Left ventricle myocardium superior (tissue), 1 donor: Measurements from ENCODE around the gene ELOVL6. TPM values are rescaled to one million over a fixed set of nuclear protein-coding genes. Genes with fewer than 3 reads are reported as not detected.
A peak's percentile ranks its signal among the peaks of the same experiment; 100 is the strongest.
"Not testable (repeated sequence)": the region's sequence is repeated elsewhere in the genome, so short reads cannot be mapped to it uniquely, and the experiment has no call there.

ENCODE experiments used
- ATAC-seq: fragments of 200-7000 bp; cut with Tn5 transposase; one replicate; pipeline ENCODE4 v1.9.1; 2020; ENCODE audit warnings: mild to moderate bottlenecking, moderate library complexity
- DNase-seq: peaks from one replicate; pipeline ENCODE4 v3.0.0-alpha.2; 2020
- intact Hi-C: fragments of 100-400 bp; cut with micrococcal nuclease; formaldehyde crosslinking; loops from one replicate; pipeline ENCODE4 v1.11.0; 2022
- total RNA-seq: library from RNA; stranded (reverse); fragmentation: NEBNext Ultra II Directional; extraction: Animal tissue kit (Norgen Biotek cat#: 25700); gene quantifications from one replicate; pipeline ENCODE4 v1.2.1, GENCODE V29; 2021
- donor health status: DM: no; HTN: yes; CAD: no; lungs with severe emphysema.

Gene ELOVL6
- total RNA-seq, 1 donor from 2014 or later: 1.0 TPM

GRCh38 chr4:110198049-110198434, 373 bp downstream of the ELOVL6 start:
- DNase-seq: no peak
- peak; percentile 2 for ATAC-seq
- intact Hi-C loops: no loop called here

DNA sequence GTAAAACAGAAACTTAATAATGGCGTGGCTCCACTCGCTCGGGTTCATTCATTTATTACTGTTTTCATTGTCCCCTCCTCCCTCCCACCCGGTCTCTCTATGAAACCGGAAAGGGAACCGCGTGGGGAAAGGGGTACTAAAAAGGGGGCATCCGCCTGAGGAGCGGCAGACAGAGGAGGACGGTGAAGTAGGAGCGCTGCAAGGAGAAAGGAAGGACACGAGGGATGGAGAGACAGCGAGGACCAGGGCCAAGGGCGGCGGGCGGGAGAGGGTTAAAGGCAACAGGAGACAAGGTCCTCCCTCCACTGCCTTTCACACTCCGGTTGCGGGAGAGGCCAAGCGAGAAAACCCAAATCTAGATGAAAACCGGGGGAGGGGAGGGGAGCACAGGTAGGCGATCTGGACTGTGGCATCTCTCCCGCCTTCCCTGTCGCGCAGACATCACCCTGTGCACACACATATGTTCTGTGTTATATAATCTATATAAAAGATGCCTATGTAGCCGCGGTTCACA, 829 bp downstream of the ELOVL6 start:
- DNase-seq (peak; percentile 43), ATAC-seq (peak; percentile 15)
- intact Hi-C loops: no loop called here

DNA sequence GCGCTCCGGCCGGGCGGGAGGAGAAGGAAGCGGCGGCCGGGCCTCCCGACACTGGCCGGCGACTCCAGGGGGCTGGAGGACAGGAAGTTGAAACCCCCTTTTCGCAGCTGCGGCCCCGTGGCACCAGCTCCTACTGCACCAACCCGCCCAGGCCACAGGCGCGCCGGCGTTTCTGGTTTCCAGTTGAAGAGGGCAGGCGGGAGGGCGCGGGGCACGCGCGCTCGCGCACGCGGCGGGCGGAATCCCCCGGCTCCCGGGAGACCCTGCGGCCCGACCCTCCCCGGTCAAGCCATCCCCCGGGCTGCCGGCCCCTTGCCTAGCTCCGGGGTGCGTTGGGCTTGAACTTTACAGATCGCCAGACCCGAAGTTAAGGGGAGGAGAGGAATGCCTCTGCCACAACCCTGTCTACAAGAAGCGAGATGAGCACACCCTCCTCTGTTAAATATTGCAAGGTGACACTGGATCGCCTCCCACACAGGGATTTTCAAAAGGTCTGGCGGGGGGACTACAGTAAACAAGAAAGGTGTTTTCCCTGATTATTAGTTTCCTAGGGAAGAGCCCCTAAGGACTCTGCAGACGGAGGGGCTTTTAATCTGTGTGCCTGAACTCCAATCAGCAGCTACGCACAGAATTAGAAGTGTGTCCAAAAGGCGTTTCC, 1.4 kb downstream of the ELOVL6 start:
- peak; percentile 63 for ATAC-seq
- DNase-seq: no peak
- intact Hi-C loops: no loop called here

DNA sequence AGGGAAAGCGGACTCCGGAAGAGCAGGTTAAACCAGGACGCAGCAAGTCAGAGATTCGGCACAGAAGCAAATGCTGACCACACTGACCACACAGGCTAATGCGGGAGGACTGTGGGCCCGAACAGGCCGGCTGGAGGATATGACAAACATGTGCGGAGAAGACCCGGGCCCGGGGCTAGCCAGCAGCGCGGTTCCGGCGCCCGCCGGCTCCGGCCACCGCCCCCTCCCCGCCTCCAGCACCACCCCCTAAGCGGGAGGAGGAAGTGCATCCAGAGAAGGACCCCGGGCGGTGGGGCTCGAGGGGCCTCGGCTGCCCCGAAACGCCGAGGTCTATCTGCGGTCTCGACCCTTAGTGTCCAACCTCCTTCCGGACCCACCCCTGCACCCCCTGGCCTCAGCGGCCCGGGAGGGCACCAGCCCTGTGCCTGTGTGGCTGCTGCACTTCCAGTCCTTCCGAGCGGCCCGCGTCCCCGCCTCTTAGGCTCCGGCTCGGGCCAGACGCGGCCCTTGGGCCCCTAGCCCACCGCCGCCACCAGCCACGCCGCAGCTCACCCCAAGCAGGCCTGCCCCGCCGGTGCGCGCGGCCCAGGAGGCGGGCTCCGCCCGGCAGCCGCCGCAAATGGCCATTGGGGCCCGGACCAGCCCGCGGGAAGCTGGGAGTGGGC, 2.1 kb downstream of the ELOVL6 start:
- DNase-seq (peak; percentile 70), ATAC-seq (peak; percentile 90)
- intact Hi-C loops: no loop called here

DNA sequence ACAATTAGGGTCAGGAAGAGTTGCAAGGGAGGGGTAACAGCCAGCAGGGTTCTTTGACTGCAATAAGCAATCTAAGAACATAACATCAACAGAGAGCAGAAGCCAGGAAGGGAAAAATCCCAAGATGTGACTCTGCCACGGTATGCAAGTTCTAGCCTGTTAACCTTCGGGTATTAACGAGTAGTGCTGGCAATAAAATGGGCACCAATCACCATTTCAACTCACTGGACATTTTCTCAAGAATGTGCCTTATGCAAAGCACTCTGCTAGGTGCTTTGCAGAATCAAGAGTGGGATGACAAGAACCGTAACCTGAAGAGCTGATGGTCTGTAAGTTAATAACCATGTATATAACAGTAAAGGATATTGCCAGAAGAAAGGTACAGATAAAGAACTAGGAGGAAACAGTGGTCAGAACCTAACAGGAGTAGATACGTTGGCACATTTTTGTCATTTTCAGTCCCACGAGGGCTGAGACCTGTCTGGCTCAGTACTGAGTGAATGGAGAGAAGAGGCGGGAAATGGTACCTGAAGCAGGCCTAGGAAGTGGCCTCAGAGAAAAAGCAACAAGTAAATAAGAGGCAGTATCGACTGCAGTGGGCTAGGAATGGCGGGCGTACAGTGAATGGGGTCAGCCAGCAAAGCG, 2.7 kb downstream of the ELOVL6 start:
- intact Hi-C loops: no loop called here
- ATAC-seq (no peak), DNase-seq (no peak)

DNA sequence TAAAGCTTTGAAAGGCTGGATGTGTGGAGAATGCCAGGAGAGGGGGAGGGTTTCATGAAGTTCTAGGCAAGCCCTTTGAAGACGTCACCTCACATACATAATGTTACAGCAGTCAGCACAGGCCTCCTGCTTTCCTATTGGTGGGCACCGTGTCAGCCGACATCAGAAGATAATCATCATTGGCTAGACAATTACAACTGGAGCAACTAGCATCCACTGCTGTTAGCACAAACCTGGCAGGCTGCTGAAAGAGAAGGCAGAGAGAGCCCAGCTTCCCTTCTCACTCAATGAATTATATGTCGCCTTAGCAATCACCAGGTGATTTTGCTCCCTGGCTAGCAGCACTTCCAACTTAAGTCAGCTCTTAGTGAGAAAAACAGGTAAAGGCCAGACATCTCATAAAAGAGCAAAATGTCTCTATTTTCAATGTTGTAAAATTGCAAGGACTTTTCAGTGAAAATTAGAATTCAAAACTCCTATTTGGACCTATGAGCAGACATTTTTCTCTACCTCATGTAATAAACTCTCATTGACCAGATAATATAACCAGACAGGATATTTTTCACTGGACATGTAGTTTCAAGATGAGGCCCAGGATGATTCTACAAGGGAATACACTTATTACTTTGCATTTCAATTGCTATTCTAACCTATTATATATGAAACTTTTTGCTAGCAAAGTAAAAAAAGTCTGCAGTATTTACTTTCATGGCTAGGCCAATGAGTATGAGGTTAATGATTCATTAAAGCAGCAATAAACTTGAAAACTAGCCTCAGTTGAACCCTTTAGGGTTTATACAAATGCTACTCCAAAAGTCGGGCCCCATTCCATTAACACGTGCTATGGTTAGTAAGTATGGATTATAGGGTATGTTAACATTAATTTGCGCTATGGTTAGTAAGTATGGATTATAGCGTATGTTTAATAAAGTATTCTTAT, 4.3 kb downstream of the ELOVL6 start:
- intact Hi-C loops: no loop called here
- no peak for ATAC-seq

DNA sequence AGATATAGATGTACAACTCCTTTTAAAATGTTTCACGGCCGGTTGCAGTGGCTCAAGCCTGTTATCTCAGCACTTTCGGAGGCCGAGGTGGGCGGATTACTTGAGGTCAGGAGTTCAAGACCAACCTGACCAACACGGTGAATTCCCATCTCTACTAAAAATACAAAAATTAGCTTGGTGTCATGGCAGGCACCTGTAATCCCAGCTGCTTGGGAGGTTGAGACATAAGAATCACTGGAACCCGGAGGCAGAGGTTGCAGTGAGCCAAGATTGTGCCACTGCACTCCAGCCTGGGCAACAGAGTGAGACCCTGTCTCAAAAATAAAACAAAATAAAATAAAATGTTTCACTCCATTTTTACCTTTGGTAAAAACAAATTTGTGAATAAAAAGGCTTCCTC, 5.1 kb downstream of the ELOVL6 start:
- intact Hi-C loops, ATAC-seq, DNase-seq: not testable (repeated sequence)

More for the DNA sequence above, 4.3 kb downstream of the ELOVL6 start:
- peak; percentile 55 for DNase-seq

DNA sequence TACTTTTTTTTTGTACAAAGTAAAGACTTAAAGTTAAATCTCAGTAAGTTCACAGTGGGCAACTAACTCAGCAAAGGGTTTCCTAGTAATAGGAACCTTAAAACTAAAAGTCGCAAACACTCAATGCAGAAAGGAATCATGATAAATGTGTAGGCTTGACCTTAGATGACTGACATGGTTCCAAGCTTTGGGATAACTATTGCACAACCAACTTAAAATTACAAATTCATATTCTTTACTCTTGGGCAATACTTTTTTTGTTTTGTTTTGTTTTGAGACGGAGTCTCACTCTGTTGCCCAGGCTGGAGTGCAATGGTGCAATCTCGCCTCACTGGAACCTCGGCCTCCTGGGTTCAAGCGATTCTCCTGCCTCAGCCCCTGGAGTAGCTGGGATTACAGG, 8.2 kb downstream of the ELOVL6 start:
- intact Hi-C loops: no loop called here
- ATAC-seq (no peak), DNase-seq (no peak)

DNA sequence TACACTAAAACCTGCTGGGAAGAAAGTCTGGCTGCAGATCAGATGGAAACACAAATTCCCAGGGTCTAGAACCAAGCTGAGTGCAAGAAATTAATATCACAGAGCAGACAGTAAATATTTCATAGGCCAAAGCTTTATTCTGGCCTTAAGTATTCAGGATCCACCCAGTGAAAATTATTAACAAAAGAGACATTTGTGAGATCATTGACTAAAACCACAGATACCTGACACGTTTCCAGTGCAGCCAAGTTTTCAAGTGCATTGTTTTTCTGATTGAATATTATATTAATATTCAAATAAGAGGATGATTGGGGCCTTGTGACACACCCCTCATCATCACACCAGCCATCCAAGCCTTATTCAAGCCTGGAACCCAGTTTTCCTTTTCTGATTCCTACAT, 10.3 kb downstream of the ELOVL6 start:
- ATAC-seq: no peak
- intact Hi-C loops: no loop called here
- no peak for DNase-seq

DNA sequence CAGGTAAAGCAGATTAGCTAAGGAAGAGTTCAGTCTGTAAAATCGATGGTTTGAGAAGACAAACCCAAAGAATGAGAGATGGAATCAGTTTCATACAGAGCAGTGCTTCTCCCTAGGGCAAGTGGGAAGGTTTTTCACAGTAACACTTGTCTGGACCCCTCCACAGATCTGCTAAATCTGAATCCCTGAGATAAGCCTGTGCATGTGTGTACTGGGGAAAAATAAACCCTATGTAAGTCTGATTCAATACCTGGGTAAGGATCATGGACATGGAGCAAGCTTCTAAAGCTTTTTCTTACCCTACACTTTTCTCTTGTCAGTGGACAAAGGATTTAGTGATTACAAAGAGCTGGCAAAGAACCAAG, 13.6 kb downstream of the ELOVL6 start:
- intact Hi-C loops: no loop called here
- no peak for ATAC-seq
- DNase-seq: no peak

GRCh38 chr4:110184140-110184790, 14.2 kb downstream of the ELOVL6 start:
- ATAC-seq (no peak), DNase-seq (no peak)
- intact Hi-C loops: no loop called here

DNA sequence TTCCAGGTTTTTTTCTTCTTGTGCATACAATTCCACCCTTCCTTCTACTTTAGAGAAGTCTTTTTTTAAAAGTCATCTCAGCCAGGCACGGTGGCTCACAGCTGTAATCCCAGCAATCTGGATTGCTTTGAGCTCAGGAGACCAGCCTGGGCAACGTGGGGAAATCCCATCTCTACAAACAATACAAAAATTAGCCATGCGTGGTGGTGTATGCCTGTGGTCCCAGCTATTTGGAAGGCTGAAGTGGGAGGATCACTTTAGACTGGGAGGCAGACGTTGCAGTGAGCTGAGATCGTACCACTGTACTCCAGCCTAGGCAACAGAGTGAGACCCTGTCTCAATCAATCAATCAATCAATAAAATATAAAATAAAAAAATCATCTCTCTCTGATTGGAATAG, 14.8 kb downstream of the ELOVL6 start:
- DNase-seq (no peak), ATAC-seq (no peak)
- intact Hi-C loops: no loop called here

DNA sequence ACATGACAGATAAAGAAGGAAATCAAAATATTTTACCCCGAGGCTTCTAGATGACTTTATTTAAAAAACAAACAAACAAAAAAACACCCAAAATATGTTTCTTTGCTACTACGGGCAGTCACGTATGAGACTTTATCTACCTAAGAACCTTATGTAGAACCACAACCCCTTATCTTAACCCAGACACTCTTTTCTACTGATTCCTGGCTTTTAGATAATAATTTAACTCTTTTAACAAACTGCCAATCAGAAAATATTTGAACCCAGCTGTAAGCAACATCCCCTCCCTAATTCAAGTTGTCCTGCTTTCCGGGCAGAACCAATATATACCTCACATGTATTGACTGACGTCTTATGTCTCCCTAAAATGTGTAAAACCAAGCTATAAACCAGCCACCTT, 15.4 kb downstream of the ELOVL6 start:
- no peak for ATAC-seq
- intact Hi-C loops: no loop called here
- DNase-seq: no peak

- DNase-seq (no peak), ATAC-seq (no peak)
- intact Hi-C loops: no loop called here
Measured at GRCh38 chr4:110181890-110182289, 16.5 kb downstream of the ELOVL6 start.

GRCh38 chr4:110175634-110176033, 22.8 kb downstream of the ELOVL6 start:
- intact Hi-C loops: no loop called here
- ATAC-seq: no peak
- no peak for DNase-seq

- no peak for DNase-seq
- no peak for ATAC-seq
- intact Hi-C loops: no loop called here
Measured at GRCh38 chr4:110172972-110173371, 25.4 kb downstream of the ELOVL6 start.

GRCh38 chr4:110171971-110172370, 26.4 kb downstream of the ELOVL6 start:
- intact Hi-C loops: no loop called here
- no peak for DNase-seq
- ATAC-seq: no peak

DNA sequence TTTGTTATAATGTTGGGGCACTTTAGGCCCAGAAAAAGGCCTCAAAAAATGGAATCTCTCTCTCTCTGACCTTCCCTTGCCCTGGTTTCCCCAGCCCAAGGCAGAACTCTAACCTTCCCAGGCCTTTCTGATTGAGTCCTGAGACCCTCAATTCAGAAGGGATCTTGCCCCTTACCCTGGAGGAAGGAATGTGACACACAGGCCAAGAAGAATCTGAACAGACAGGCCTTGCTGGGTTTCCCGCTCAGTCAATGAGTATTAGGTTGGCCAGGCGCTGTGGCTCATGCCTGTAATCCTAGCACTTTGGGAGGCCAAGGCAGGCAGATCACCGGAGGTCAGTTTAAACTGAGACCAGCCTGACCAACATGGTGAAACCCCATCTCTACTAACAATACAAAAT, 27.6 kb downstream of the ELOVL6 start:
- no peak for DNase-seq
- intact Hi-C loops: no loop called here
- no peak for ATAC-seq
